PC-9 (cell line): ENCODE results near the gene SEC14L1.

Experiments used
- EZH2 ChIP-seq: fragments of 200-600 bp; sonication (generic); IDR thresholded peaks from 2 replicates; pipeline ENCODE4 v1.8.0; 2017; ENCODE audit warnings: antibody characterized with exemption, low read depth
- TF ChIP-seq, protein P1 (sequence below): fragments of 200-600 bp; sonication (generic); conservative IDR thresholded peaks from 2 replicates; pipeline ENCODE4 v1.6.1; 2017; ENCODE audit warnings: mixed run types, antibody characterized with exemption, mild to moderate bottlenecking, moderate library complexity

DNA sequence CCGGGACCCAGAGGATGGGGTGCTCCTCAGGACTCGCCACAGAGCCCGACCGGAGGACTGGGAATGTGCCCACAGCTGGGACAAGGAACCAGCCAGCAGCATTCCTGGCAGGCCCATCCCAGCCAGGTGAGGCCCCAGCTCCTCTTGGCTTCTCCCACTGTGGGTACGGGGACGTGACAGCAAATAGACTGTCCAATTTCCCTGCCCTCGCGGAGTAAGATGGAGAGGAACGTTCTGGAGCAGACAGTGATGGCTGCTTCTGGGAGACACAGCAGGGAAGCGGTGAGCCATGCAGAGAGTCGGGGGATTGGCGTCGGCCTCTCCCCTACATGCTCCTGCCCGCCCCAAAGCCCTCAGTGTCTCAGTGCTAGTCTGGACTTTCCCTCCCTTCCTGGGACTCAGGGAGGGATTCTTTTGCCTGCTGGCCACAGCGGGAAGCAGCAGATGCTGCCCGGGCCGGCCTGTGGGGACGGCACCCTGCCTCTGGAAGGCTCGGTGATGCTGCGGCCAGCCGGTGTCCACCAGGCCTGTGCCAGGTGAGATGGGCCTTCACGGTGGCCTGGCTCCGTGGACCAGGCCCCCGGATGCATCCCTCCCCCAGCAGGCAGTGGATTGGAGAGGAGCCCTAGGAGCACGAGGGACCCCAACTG is 89.1 kb downstream of the SEC14L1 start:
- TF ChIP-seq, protein P1, sequence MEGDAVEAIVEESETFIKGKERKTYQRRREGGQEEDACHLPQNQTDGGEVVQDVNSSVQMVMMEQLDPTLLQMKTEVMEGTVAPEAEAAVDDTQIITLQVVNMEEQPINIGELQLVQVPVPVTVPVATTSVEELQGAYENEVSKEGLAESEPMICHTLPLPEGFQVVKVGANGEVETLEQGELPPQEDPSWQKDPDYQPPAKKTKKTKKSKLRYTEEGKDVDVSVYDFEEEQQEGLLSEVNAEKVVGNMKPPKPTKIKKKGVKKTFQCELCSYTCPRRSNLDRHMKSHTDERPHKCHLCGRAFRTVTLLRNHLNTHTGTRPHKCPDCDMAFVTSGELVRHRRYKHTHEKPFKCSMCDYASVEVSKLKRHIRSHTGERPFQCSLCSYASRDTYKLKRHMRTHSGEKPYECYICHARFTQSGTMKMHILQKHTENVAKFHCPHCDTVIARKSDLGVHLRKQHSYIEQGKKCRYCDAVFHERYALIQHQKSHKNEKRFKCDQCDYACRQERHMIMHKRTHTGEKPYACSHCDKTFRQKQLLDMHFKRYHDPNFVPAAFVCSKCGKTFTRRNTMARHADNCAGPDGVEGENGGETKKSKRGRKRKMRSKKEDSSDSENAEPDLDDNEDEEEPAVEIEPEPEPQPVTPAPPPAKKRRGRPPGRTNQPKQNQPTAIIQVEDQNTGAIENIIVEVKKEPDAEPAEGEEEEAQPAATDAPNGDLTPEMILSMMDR: no peak
- no peak for TF ChIP-seq EZH2
